GM19239 (cell line): Measurements from ENCODE around the gene CMIP.
A peak's percentile ranks its signal among the peaks of the same experiment; 100 is the strongest.
"Not testable (repeated sequence)": the region's sequence is repeated elsewhere in the genome, so short reads cannot be mapped to it uniquely, and the experiment has no call there.

ENCODE experiments used
- DNase-seq: peaks from one replicate; pipeline ENCODE4 v3.0.0; 2011; ENCODE audit warnings: low spot score; ENCODE audit not compliant: insufficient read length
- FAIRE-seq: peaks from 2 replicates; lab custom pipeline; 2011; peaks lifted over from hg19 to GRCh38; lab: Jason Lieb, UNC

CMIP gene

GRCh38 chr16:81419806-81420205, 24.8 kb upstream of the CMIP start:
- FAIRE-seq (no peak), DNase-seq (no peak)

- FAIRE-seq (no peak), DNase-seq (no peak)
Measured at GRCh38 chr16:81421126-81421525, 23.5 kb upstream of the CMIP start.

- FAIRE-seq: no peak
- DNase-seq: no peak
Measured at GRCh38 chr16:81421536-81421935, 23.1 kb upstream of the CMIP start.

- DNase-seq, FAIRE-seq: not testable (repeated sequence)
Measured at GRCh38 chr16:81422153-81422552, 22.5 kb upstream of the CMIP start.

- FAIRE-seq: peak; percentile 11
- no peak for DNase-seq
Measured at GRCh38 chr16:81424771-81425170, 19.8 kb upstream of the CMIP start.

- DNase-seq (no peak), FAIRE-seq (no peak)
Measured at GRCh38 chr16:81427219-81427618, 17.4 kb upstream of the CMIP start.

- no peak for FAIRE-seq
- DNase-seq: no peak
Measured at GRCh38 chr16:81429045-81429521, 15.5 kb upstream of the CMIP start.

- FAIRE-seq (no peak), DNase-seq (no peak)
Measured at GRCh38 chr16:81431554-81432353, 12.9 kb upstream of the CMIP start.

GRCh38 chr16:81432937-81433557, 11.6 kb upstream of the CMIP start:
- FAIRE-seq (no peak), DNase-seq (no peak)

- no peak for FAIRE-seq
- DNase-seq: no peak
Measured at GRCh38 chr16:81435103-81435502, 9.5 kb upstream of the CMIP start.

- no peak for DNase-seq
- FAIRE-seq: no peak
Measured at GRCh38 chr16:81435567-81435966, 9.0 kb upstream of the CMIP start.

GRCh38 chr16:81436386-81436785, 8.2 kb upstream of the CMIP start:
- no peak for DNase-seq
- no peak for FAIRE-seq

- DNase-seq (no peak), FAIRE-seq (no peak)
Measured at GRCh38 chr16:81437865-81438264, 6.7 kb upstream of the CMIP start.

- no peak for DNase-seq
- FAIRE-seq: no peak
Measured at GRCh38 chr16:81440888-81441761, 3.5 kb upstream of the CMIP start.

- FAIRE-seq: no peak
- DNase-seq: no peak
Measured at GRCh38 chr16:81442220-81442915, 2.2 kb upstream of the CMIP start.

- DNase-seq (no peak), FAIRE-seq (no peak)
Measured at GRCh38 chr16:81442916-81443687, 1.5 kb upstream of the CMIP start.

GRCh38 chr16:81443688-81444447, 740 bp upstream of the CMIP start:
- no peak for DNase-seq
- no peak for FAIRE-seq

GRCh38 chr16:81445143-81445961, 744 bp downstream of the CMIP start:
- FAIRE-seq: no peak
- peak; percentile 67 for DNase-seq
